SK-N-DZ (cell line): ENCODE data around the gene GARNL3.
A peak's percentile ranks its signal among the peaks of the same experiment; 100 is the strongest.

ENCODE experiments used
- DNase-seq: peaks from one replicate; pipeline ENCODE4 v3.0.0-alpha.2; 2015; ENCODE audit warnings: low spot score

The GARNL3 gene

GRCh38 chr9:127384016-127384730 is 119.6 kb downstream of the GARNL3 start:
- no peak for DNase-seq

GRCh38 chr9:127384901-127385300 is 120.3 kb downstream of the GARNL3 start:
- DNase-seq = no peak

- DNase-seq = no peak
Observed at GRCh38 chr9:127386249-127386648, 121.7 kb downstream of the GARNL3 start.

- DNase-seq = no peak
Observed at GRCh38 chr9:127386981-127387380, 122.4 kb downstream of the GARNL3 start.

- no peak for DNase-seq
Observed at GRCh38 chr9:127388037-127388855, 123.7 kb downstream of the GARNL3 start.

- DNase-seq = no peak
Observed at GRCh38 chr9:127388856-127389238, 124.3 kb downstream of the GARNL3 start.

- no peak for DNase-seq
Observed at GRCh38 chr9:127389381-127390247, 125.0 kb downstream of the GARNL3 start.

GRCh38 chr9:127390248-127390545 is 125.6 kb downstream of the GARNL3 start:
- DNase-seq = no peak

GRCh38 chr9:127390563-127390962 is 126.0 kb downstream of the GARNL3 start:
- DNase-seq = no peak

- DNase-seq = no peak
Observed at GRCh38 chr9:127392166-127392565, 127.6 kb downstream of the GARNL3 start.

GRCh38 chr9:127392976-127393375 is 128.4 kb downstream of the GARNL3 start:
- DNase-seq = no peak

GRCh38 chr9:127393645-127394044 is 129.1 kb downstream of the GARNL3 start:
- no peak for DNase-seq

- no peak for DNase-seq
Observed at GRCh38 chr9:127395497-127396252, 131.1 kb downstream of the GARNL3 start.

GRCh38 chr9:127396253-127396807 is 131.8 kb downstream of the GARNL3 start:
- DNase-seq = no peak

GRCh38 chr9:127396808-127397645 is 132.5 kb downstream of the GARNL3 start, which contains the start of gene SLC2A8:
Gene SLC2A8 (plus strand): TSS chr9:127397169. CDS start chr9:127397231, 62 bp downstream.
- peak; percentile 100 for DNase-seq

GRCh38 chr9:127397646-127398274 is 133.2 kb downstream of the GARNL3 start:
- DNase-seq = peak; percentile 73

- no peak for DNase-seq
Observed at GRCh38 chr9:127398275-127398647, 133.7 kb downstream of the GARNL3 start.

GRCh38 chr9:127398715-127399400 is 134.3 kb downstream of the GARNL3 start:
- DNase-seq = no peak

GRCh38 chr9:127399736-127400269 is 135.2 kb downstream of the GARNL3 start:
- DNase-seq = no peak
